ENCODE results near the gene ZNF550. TPM values are rescaled to one million over a fixed set of nuclear protein-coding genes. Genes with fewer than 3 reads are reported as not detected.

ZNF550 gene
- total and polyA plus RNA-seq, 2 of the 13 experiments (the other 11 are each of a cell fraction or from before 2014, with no cell fraction given), result 8.6 to 9.1 TPM

DNA sequence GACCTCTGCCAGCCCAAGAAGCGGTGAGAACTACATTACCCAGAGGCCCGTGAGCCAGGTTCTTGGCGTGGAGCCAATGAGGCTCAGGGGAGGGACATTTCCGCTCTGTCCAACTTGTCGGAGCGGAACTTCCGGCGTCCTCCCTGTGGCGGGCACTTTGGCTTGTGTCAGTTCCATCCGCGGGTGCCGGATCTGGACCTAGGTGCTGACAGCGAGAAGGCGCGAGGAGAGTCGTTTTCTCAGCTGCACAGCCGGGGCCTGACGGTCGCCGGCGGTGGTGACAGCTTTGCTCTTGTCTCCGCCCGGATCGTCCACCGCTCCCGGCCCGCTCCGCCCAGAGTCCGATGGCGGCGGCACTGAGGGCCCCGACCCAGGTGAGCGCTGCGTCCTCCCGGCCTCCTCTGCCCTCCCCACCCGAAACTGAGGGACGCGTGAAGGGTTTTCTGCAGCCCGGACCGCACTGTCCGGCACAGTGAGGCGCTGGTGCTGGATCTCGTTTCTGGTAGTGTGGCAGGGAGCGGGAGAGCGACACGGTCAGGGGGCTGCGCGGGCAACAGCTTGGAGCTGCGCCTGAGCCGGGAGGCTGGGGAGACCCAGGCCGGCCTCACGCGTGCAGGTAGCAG lies 40.2 kb upstream of the ZNF550 start, which contains the start of gene ZNF530 (continued):
- 0 out of 2 replicates have a peak, but pooled peaks have one; percentile 69 for TF ChIP-seq NFATC3 (CRISPR knock-in tag; IDR thresholded peaks at IDR 0.05)
- TF ChIP-seq SNRNP70 (IDR thresholded peaks at IDR 0.05; ENCODE audit: low read depth, low read length), result no peak
- no peak for TF ChIP-seq ZKSCAN8 (CRISPR knock-in tag; IDR thresholded peaks at IDR 0.05; ENCODE audit: borderline replicate concordance)
- TF ChIP-seq HOXA9 (CRISPR knock-in tag; IDR thresholded peaks at IDR 0.05; ENCODE audit: borderline replicate concordance), result no peak
- peak; percentile 90 for TF ChIP-seq BORCS8-MEF2B (CRISPR knock-in tag; IDR thresholded peaks at IDR 0.05)
- TF ChIP-seq ZNF232 (CRISPR knock-in tag; IDR thresholded peaks at IDR 0.05; ENCODE audit: borderline replicate concordance), result peak; percentile 18; the same call in 1 of the 2 replicates
- TF ChIP-seq ZNF343 (CRISPR knock-in tag; IDR thresholded peaks at IDR 0.05), result no peak
- TF ChIP-seq, protein P1, sequence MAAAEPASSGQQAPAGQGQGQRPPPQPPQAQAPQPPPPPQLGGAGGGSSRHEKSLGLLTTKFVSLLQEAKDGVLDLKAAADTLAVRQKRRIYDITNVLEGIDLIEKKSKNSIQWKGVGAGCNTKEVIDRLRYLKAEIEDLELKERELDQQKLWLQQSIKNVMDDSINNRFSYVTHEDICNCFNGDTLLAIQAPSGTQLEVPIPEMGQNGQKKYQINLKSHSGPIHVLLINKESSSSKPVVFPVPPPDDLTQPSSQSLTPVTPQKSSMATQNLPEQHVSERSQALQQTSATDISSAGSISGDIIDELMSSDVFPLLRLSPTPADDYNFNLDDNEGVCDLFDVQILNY (CRISPR knock-in tag; conservative IDR thresholded peaks at IDR 0.05), result peak; percentile 87
- no peak for TF ChIP-seq ZNF446 (CRISPR knock-in tag; IDR thresholded peaks at IDR 0.05)
- 0 out of 2 replicates have a peak, but pooled peaks have one; percentile 33 for TF ChIP-seq KDM3A (CRISPR knock-in tag; IDR thresholded peaks at IDR 0.05; ENCODE audit: low read depth)
- TF ChIP-seq, protein P2, sequence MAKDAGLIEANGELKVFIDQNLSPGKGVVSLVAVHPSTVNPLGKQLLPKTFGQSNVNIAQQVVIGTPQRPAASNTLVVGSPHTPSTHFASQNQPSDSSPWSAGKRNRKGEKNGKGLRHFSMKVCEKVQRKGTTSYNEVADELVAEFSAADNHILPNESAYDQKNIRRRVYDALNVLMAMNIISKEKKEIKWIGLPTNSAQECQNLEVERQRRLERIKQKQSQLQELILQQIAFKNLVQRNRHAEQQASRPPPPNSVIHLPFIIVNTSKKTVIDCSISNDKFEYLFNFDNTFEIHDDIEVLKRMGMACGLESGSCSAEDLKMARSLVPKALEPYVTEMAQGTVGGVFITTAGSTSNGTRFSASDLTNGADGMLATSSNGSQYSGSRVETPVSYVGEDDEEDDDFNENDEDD (CRISPR knock-in tag; IDR thresholded peaks at IDR 0.05; ENCODE audit: borderline replicate concordance), result peak; percentile 97
- TF ChIP-seq ZNF44 (CRISPR knock-in tag; IDR thresholded peaks at IDR 0.05), result peak; percentile 74; the same call in 1 of the 2 replicates
- no peak for TF ChIP-seq ZNF430 (CRISPR knock-in tag; IDR thresholded peaks at IDR 0.05)
- TF ChIP-seq ZIK1 (CRISPR knock-in tag; IDR thresholded peaks at IDR 0.05; ENCODE audit: borderline replicate concordance, low read depth), result 0 out of 2 replicates have a peak, but pooled peaks have one; percentile 30
- TF ChIP-seq MYC (CRISPR knock-in tag; IDR thresholded peaks at IDR 0.05; ENCODE audit: borderline replicate concordance), result peak; percentile 41; the same call in 1 of the 2 replicates
- TF ChIP-seq, protein P3, sequence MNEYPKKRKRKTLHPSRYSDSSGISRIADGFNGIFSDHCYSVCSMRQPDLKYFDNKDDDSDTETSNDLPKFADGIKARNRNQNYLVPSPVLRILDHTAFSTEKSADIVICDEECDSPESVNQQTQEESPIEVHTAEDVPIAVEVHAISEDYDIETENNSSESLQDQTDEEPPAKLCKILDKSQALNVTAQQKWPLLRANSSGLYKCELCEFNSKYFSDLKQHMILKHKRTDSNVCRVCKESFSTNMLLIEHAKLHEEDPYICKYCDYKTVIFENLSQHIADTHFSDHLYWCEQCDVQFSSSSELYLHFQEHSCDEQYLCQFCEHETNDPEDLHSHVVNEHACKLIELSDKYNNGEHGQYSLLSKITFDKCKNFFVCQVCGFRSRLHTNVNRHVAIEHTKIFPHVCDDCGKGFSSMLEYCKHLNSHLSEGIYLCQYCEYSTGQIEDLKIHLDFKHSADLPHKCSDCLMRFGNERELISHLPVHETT (CRISPR knock-in tag; conservative IDR thresholded peaks at IDR 0.05), result no peak
- TF ChIP-seq ZNF569 (CRISPR knock-in tag; IDR thresholded peaks at IDR 0.05; ENCODE audit: borderline replicate concordance), result no peak
- TF ChIP-seq, protein P4, sequence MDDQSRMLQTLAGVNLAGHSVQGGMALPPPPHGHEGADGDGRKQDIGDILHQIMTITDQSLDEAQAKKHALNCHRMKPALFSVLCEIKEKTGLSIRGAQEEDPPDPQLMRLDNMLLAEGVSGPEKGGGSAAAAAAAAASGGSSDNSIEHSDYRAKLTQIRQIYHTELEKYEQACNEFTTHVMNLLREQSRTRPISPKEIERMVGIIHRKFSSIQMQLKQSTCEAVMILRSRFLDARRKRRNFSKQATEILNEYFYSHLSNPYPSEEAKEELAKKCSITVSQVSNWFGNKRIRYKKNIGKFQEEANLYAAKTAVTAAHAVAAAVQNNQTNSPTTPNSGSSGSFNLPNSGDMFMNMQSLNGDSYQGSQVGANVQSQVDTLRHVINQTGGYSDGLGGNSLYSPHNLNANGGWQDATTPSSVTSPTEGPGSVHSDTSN (CRISPR knock-in tag; IDR thresholded peaks at IDR 0.05; ENCODE audit: borderline replicate concordance), result no peak
- TF ChIP-seq CENPT (CRISPR knock-in tag; IDR thresholded peaks at IDR 0.05; ENCODE audit: low read depth), result peak; percentile 78; the same call in 1 of the 2 replicates
- TF ChIP-seq MLLT10 (CRISPR knock-in tag; IDR thresholded peaks at IDR 0.05), result no peak
- TF ChIP-seq ISL2 (CRISPR knock-in tag; IDR thresholded peaks at IDR 0.05), result peak; percentile 52; the same call in 1 of the 2 replicates
- TF ChIP-seq, protein P5, sequence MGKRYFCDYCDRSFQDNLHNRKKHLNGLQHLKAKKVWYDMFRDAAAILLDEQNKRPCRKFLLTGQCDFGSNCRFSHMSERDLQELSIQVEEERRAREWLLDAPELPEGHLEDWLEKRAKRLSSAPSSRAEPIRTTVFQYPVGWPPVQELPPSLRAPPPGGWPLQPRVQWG (CRISPR knock-in tag; IDR thresholded peaks at IDR 0.05; ENCODE audit: borderline replicate concordance, low read depth), result no peak
- no peak for TF ChIP-seq PHF21A (CRISPR knock-in tag; IDR thresholded peaks at IDR 0.05)
- TF ChIP-seq NR2F1 (CRISPR knock-in tag; IDR thresholded peaks at IDR 0.05), result no peak
- peak; percentile 68; the same call in 1 of the 2 replicates for TF ChIP-seq CCDC6 (CRISPR knock-in tag; IDR thresholded peaks at IDR 0.05)
- peak; percentile 97 for TF ChIP-seq IRF2 (CRISPR knock-in tag; IDR thresholded peaks at IDR 0.05)

Data from HepG2 (cell line).